ENCODE data around the gene ANO2.

DNA sequence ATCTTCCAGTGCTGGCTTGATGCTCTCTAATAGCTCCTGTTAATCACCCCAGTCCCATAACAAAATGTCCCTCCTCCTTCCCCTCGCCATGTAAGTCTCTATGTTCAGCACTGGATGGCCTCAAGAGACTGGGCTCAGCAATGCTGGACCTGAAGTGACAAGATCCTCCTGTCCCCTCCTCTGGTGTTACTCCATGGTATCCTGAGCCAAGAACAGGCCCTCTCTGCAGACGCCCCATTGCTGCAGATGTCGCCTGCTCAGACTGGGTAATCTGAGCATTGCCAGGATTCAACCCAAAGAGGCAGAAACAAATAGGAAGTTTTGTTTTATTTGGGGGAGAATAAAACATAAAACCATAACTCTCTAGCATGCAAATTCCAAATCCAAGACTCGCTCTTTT is 363.4 kb downstream of the ANO2 start:
- no peak for TF ChIP-seq EZH2 (IDR thresholded peaks at IDR 0.05; ENCODE audit: low read depth, unreplicated experiment)
- TF ChIP-seq, protein P1, sequence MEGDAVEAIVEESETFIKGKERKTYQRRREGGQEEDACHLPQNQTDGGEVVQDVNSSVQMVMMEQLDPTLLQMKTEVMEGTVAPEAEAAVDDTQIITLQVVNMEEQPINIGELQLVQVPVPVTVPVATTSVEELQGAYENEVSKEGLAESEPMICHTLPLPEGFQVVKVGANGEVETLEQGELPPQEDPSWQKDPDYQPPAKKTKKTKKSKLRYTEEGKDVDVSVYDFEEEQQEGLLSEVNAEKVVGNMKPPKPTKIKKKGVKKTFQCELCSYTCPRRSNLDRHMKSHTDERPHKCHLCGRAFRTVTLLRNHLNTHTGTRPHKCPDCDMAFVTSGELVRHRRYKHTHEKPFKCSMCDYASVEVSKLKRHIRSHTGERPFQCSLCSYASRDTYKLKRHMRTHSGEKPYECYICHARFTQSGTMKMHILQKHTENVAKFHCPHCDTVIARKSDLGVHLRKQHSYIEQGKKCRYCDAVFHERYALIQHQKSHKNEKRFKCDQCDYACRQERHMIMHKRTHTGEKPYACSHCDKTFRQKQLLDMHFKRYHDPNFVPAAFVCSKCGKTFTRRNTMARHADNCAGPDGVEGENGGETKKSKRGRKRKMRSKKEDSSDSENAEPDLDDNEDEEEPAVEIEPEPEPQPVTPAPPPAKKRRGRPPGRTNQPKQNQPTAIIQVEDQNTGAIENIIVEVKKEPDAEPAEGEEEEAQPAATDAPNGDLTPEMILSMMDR (conservative IDR thresholded peaks at IDR 0.05; ENCODE audit: low read depth in 2 of 2) = no peak
- TF ChIP-seq POLR2AphosphoS5 (IDR thresholded peaks at IDR 0.05; ENCODE audit: low read depth) = no peak
- no peak for TF ChIP-seq EZH2phosphoT487 (IDR thresholded peaks at IDR 0.05; ENCODE audit: unreplicated experiment)
- TF ChIP-seq REST (IDR thresholded peaks at IDR 0.05; ENCODE audit: unreplicated experiment) = no peak
- TF ChIP-seq JUNB (IDR thresholded peaks at IDR 0.05; ENCODE audit: unreplicated experiment) = no peak
- TF ChIP-seq CREB1 (CRISPR knock-in tag; IDR thresholded peaks at IDR 0.05; ENCODE audit: low read depth) = no peak
- no peak for TF ChIP-seq STAT1 (IDR thresholded peaks at IDR 0.05; ENCODE audit: unreplicated experiment)
- TF ChIP-seq NANOG (IDR thresholded peaks at IDR 0.05; ENCODE audit: borderline replicate concordance) = no peak
- TF ChIP-seq ZNF114 (CRISPR knock-in tag; IDR thresholded peaks at IDR 0.05) = no peak
- TF ChIP-seq ZNF462 (CRISPR knock-in tag; IDR thresholded peaks at IDR 0.05) = no peak
- no peak for TF ChIP-seq ETS1 (IDR thresholded peaks at IDR 0.05)
- no peak for TF ChIP-seq ZNF331 (CRISPR knock-in tag; IDR thresholded peaks at IDR 0.05; ENCODE audit: low read depth)

Measured in GM23338 (cell line).